HL-60 (cell line): Measurements from ENCODE around the gene CENPQ.

Source experiments
- DNase-seq, 2 experiments: peaks; one replicate each; pipeline ENCODE4 v3.0.0-alpha.2; 2010 to 2020; ENCODE audit warnings: low read depth in 1 of 2, low spot score in 1 of 2
- H3K27ac ChIP-seq: fragments of 250-450 bp; sonication (Bioruptor Pico); replicated peaks from 2 replicates; pipeline ENCODE4 v1.5.1; 2020; ENCODE audit warnings: mild to moderate bottlenecking, moderate library complexity
- H3K27me3 ChIP-seq: fragments of 250-450 bp; sonication (Bioruptor Pico); 2 replicates; pipeline ENCODE4 v1.5.1; 2021; ENCODE audit warnings: mild to moderate bottlenecking, moderate library complexity; ENCODE audit not compliant: insufficient read depth, poor library complexity, severe bottlenecking
- H3K4me3 ChIP-seq: replicated peaks from 2 replicates; pipeline ENCODE4 v1.5.1; 2011; ENCODE audit warnings: mild to moderate bottlenecking, control low read depth, low read length; ENCODE audit not compliant: insufficient read depth
- CTCF ChIP-seq: IDR thresholded peaks from one replicate; pipeline ENCODE4 v1.5.1; 2011; ENCODE audit warnings: low read length, control low read depth, inconsistent platforms; ENCODE audit not compliant: insufficient read depth
- GABPA ChIP-seq: IDR thresholded peaks from 2 replicates; pipeline ENCODE4 v1.6.1; 2012; ENCODE audit warnings: low read depth
- POLR2AphosphoS5 ChIP-seq: IDR thresholded peaks from 2 replicates; pipeline ENCODE4 v1.6.1; 2012; ENCODE audit warnings: low read depth
- SPI1 ChIP-seq: IDR thresholded peaks from 2 replicates; pipeline ENCODE4 v1.6.1; 2012; ENCODE audit warnings: low read depth, mild to moderate bottlenecking, borderline replicate concordance
- TF ChIP-seq, protein P1 (sequence below): IDR thresholded peaks from 2 replicates; pipeline ENCODE4 v1.6.1; 2012; ENCODE audit warnings: low read depth; ENCODE audit not compliant: insufficient replicate concordance

Gene CENPQ

GRCh38 chr6:49515485-49516146 lies 52.4 kb downstream of the CENPQ start:
- H3K4me3 ChIP-seq, result no peak overlapping the region
- no peak for TF ChIP-seq SPI1
- TF ChIP-seq, protein P1, sequence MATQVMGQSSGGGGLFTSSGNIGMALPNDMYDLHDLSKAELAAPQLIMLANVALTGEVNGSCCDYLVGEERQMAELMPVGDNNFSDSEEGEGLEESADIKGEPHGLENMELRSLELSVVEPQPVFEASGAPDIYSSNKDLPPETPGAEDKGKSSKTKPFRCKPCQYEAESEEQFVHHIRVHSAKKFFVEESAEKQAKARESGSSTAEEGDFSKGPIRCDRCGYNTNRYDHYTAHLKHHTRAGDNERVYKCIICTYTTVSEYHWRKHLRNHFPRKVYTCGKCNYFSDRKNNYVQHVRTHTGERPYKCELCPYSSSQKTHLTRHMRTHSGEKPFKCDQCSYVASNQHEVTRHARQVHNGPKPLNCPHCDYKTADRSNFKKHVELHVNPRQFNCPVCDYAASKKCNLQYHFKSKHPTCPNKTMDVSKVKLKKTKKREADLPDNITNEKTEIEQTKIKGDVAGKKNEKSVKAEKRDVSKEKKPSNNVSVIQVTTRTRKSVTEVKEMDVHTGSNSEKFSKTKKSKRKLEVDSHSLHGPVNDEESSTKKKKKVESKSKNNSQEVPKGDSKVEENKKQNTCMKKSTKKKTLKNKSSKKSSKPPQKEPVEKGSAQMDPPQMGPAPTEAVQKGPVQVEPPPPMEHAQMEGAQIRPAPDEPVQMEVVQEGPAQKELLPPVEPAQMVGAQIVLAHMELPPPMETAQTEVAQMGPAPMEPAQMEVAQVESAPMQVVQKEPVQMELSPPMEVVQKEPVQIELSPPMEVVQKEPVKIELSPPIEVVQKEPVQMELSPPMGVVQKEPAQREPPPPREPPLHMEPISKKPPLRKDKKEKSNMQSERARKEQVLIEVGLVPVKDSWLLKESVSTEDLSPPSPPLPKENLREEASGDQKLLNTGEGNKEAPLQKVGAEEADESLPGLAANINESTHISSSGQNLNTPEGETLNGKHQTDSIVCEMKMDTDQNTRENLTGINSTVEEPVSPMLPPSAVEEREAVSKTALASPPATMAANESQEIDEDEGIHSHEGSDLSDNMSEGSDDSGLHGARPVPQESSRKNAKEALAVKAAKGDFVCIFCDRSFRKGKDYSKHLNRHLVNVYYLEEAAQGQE, result no peak
- TF ChIP-seq POLR2AphosphoS5, result no peak
- no peak for TF ChIP-seq GABPA
- TF ChIP-seq CTCF, result no peak

GRCh38 chr6:49516147-49516505 lies 53.0 kb downstream of the CENPQ start:
- TF ChIP-seq GABPA (no peak), POLR2AphosphoS5 (no peak), CTCF (no peak), SPI1 (no peak)
- TF ChIP-seq, protein P1, result no peak
- H3K27me3 ChIP-seq, result no peaks in the 10 kb centered on the region
- no peak overlapping the region for H3K27ac ChIP-seq
- H3K4me3 ChIP-seq, result no peak overlapping the region
- no peak for DNase-seq

More at GRCh38 chr6:49515485-49516146, 52.4 kb downstream of the CENPQ start:
- no peaks in the 10 kb centered on the region for H3K27me3 ChIP-seq
- no peak overlapping the region for H3K27ac ChIP-seq
- DNase-seq, result no peak

DNA sequence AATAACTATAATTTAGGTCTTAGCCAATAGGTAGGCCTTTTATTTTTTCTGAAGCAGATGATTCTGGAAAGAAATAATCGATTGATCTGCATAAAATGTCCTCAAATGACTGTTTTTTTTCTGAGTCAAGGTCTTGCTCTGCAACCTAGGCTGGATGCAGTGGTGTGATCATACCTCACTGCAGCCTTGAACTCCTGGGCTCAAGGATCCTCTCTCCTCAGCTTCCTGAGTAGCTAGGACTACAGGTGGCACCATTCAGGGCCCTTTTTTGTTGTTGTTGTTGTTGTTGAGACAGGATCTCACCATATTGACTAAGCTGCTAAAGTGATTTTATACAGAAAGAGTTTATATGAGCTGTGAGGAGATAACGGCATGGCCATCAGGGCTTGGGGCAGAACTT lies 54.7 kb downstream of the CENPQ start:
- no peak for DNase-seq
- no peak for TF ChIP-seq CTCF
- no peak overlapping the region for H3K4me3 ChIP-seq
- no peaks in the 10 kb centered on the region for H3K27me3 ChIP-seq
- H3K27ac ChIP-seq, result no peak overlapping the region

GRCh38 chr6:49519660-49520059 lies 56.5 kb downstream of the CENPQ start:
- Histone ChIP-seq H3K27ac (no peak overlapping the region), H3K4me3 (no peak overlapping the region), H3K27me3 (no peaks in the 10 kb centered on the region)
- DNase-seq, result no peak
- TF ChIP-seq SPI1, result no peak
- TF ChIP-seq POLR2AphosphoS5, result no peak
- no peak for TF ChIP-seq CTCF
- TF ChIP-seq, protein P1, result no peak
- no peak for TF ChIP-seq GABPA
